HG02623 (cell line): ENCODE measurements around the gene KANK3.
A peak's percentile ranks its signal among the peaks of the same experiment; 100 is the strongest.
"Not testable (repeated sequence)": the region's sequence is repeated elsewhere in the genome, so short reads cannot be mapped to it uniquely, and the experiment has no call there.

Experiments used
- ATAC-seq: cut with Tn5 transposase; IDR thresholded peaks from one replicate; pipeline ENCODE4 v1.9.1; 2021; ENCODE audit warnings: moderate library complexity; ENCODE audit not compliant: unreplicated experiment

Gene KANK3

GRCh38 chr19:8342684-8343482 lies at the start of gene KANK3:
Gene KANK3, minus strand, starts transcription at chr19:8343262. Its CDS starts 5,434 bp downstream, at chr19:8337828.
- ATAC-seq, result peak; percentile 88

- ATAC-seq, result no peak
Observed at GRCh38 chr19:8392017-8392591, 49.0 kb upstream of the KANK3 start.

- no peak for ATAC-seq
Observed at GRCh38 chr19:8391198-8392016, 48.3 kb upstream of the KANK3 start.

GRCh38 chr19:8390617-8390981 lies 47.5 kb upstream of the KANK3 start:
- peak; percentile 25 for ATAC-seq

GRCh38 chr19:8389891-8390616 lies 47.0 kb upstream of the KANK3 start, which contains the start of gene RAB11B:
Gene RAB11B, plus strand, starts transcription at chr19:8390360. Its CDS starts 57 bp downstream, at chr19:8390417.
- ATAC-seq, result peak; percentile 89

DNA sequence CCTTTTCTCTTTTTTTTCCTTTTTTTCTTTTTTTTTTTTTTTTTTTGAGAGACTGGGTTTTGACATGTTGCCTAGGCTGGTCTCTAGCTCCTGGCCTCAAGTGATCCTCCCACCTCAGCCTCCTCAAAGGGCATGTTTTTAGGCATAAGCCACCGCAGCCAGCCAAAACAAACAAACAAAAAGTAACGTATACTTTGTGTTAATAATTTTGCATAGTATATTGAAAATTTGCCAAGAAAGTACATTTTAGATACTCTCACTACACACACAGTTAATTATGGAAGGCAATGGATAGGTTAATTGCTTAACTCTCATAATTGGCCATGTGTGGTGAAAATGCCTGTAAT lies 45.5 kb upstream of the KANK3 start:
- no peak for ATAC-seq

DNA sequence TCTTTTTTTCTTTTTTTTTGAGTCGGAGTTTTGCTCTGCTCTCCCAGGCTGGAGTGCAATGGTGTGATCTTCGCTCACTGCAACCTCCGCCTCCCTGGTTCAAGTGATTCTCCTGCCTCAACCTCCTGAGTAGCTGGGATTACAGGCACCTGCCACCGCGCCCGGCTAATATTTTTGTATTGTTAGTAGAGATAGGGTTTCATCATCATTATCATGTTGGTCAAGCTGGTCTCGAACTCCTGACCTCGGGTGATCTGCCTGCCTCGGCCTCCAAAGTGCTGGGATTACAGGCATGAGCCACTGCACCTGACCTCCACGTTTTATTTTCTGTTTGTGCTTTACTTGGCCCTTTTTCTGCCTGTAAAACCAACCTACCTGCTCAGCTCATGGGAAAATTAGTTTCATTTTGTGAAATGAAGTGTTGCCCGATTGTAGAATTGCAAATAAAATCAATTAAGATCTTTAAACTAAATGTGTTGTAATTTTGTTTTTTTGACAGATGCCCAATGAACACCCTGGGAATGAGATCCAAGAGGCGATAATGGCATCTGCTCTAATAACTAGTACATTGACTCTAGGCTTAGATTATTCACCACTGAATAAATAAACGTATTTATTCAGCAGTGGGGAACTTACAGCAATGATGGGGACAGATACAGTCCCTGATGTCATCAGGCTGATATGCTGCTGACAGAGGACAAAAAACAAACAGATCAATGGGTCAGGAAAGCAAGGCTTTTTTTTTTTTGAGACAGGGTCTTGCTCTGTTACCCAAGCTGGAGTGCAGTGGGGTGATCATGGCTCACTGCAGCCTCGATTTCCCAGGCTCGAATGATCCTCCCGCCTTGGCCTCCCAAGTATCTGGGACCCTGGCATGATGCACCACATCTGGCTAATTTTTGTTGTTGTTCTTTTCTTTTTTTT lies 44.9 kb upstream of the KANK3 start:
- ATAC-seq, result no peak

DNA sequence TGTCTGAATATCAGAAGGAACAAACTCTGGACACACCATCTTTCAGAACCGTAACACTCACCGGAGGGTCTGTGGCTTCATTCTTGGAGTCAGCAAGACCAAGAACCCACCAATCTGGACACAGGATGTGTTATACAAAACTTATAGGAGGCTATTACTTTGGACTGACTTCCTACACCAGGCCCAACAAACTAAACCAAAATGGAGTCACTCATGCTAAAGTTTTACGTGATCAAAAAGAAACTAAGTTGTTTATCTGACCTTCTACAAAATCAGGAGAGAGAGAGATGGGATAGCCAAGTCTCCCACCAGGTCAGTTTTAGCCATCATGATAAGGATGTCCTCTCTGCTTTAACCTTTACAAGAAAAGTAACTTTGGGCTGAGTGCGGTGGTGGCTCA lies 43.9 kb upstream of the KANK3 start:
- ATAC-seq, result no peak

- not testable (repeated sequence) for ATAC-seq
Observed at GRCh38 chr19:8386419-8386818, 43.4 kb upstream of the KANK3 start.

DNA sequence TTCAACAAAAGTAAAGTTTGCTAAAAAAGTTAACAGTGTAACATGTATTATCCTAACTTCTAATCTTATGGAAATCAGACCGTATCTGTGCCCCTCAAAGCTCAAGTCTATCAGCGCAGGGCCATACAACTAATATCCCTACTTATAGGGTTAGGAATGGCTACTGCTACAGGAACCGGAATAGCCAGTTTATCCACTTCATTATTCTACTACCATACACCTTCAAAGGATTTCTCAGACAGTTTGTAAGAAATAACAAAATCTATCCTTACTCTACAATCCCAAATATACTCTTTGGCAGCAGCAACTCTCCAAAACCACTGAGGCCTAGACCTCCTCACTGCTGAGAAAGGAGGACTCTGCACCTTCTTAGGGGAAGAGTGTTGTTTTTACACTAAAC lies 42.5 kb upstream of the KANK3 start:
- not testable (repeated sequence) for ATAC-seq

- not testable (repeated sequence) for ATAC-seq
Observed at GRCh38 chr19:8385103-8385502, 42.0 kb upstream of the KANK3 start.

DNA sequence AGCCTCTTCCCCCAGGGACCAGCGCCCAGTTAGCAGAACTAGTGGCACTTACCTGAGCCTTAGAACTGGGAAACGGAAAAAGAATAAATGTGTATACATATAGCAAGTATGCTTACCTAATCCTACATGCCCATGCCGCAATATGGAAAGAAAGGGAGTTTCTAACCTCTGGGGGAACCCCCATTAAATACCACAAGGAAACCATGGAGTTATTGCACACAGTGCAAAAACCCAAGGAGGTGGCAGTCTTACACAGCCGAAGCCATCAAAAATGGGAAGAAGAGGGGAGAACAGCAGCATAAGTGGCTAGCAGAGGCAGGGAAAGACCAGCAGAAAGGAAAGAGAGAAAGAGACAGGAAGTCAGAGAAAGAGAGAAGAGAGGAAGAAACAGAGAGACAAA lies 41.5 kb upstream of the KANK3 start:
- ATAC-seq, result not testable (repeated sequence)

DNA sequence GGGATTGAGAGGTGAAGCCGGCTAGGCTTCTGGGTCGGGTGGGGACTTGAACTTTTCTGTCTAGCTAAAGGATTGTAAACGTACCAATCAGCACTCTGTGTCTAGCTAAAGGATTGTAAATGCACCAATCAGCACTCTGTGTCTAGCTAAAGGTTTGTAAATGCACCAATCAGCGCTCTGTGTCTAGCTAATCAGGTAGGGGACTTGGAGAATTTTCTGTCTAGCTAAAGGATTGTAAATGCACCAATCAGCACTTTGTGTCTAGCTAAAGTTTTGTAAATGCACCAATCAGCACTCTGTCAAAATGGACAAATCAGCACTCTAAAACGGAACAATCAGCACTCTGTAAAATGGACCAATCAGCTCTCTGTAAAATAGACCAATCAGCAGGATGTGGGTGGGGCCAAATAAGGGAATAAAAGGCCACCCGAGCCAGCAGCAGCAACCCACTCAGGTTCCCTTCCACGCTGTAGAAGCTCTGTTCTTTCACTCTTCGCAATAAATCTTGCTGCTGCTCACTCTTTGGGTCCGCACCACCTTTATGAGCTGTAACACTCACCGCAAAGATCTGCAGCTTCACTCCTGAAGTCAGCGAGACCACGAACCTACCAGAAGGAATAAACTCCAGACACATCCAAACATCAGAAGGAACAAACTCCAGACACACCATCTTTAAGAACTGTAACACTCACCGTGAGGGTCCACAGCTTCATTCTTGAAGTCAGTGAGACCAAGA lies 36.3 kb upstream of the KANK3 start:
- not testable (repeated sequence) for ATAC-seq

- no peak for ATAC-seq
Observed at GRCh38 chr19:8377598-8377997, 34.5 kb upstream of the KANK3 start.

GRCh38 chr19:8376373-8376974 lies 33.4 kb upstream of the KANK3 start:
- ATAC-seq, result not testable (repeated sequence)

GRCh38 chr19:8375766-8376165 lies 32.7 kb upstream of the KANK3 start:
- ATAC-seq, result not testable (repeated sequence)

- no peak for ATAC-seq
Observed at GRCh38 chr19:8373867-8374813, 31.1 kb upstream of the KANK3 start.
